ENCODE results near the gene FAM174B.

Gene FAM174B

GRCh38 chr15:92599394-92599970, 56.1 kb downstream of the FAM174B start:
- DNase-seq (ENCODE audit: low read depth): no peak

- no peak for DNase-seq (ENCODE audit: low read depth)
These were observed 58.0 kb downstream of the FAM174B start for GRCh38 chr15:92597548-92597947.

- no peak for DNase-seq (ENCODE audit: low read depth)
These were observed 59.0 kb downstream of the FAM174B start for GRCh38 chr15:92596623-92597022.

GRCh38 chr15:92595506-92596381, 59.8 kb downstream of the FAM174B start:
- no peak for DNase-seq (ENCODE audit: low read depth)

- DNase-seq (ENCODE audit: low read depth): no peak
These were observed 64.3 kb downstream of the FAM174B start for GRCh38 chr15:92591275-92591674.

GRCh38 chr15:92586966-92587365, 68.6 kb downstream of the FAM174B start:
- no peak for DNase-seq (ENCODE audit: low read depth)

GRCh38 chr15:92586383-92586942, 69.1 kb downstream of the FAM174B start:
- DNase-seq (ENCODE audit: low read depth): no peak

- no peak for DNase-seq (ENCODE audit: low read depth)
These were observed 71.5 kb downstream of the FAM174B start for GRCh38 chr15:92584105-92584504.

GRCh38 chr15:92583096-92584034, 72.2 kb downstream of the FAM174B start:
- DNase-seq (ENCODE audit: low read depth): no peak

GRCh38 chr15:92582206-92582605, 73.4 kb downstream of the FAM174B start:
- DNase-seq (ENCODE audit: low read depth): no peak

- DNase-seq (ENCODE audit: low read depth): no peak
These were observed 74.6 kb downstream of the FAM174B start for GRCh38 chr15:92580933-92581445.

- no peak for DNase-seq (ENCODE audit: low read depth)
These were observed 75.1 kb downstream of the FAM174B start for GRCh38 chr15:92580521-92580920.

GRCh38 chr15:92579931-92580470, 75.6 kb downstream of the FAM174B start:
- no peak for DNase-seq (ENCODE audit: low read depth)

GRCh38 chr15:92579486-92579885, 76.1 kb downstream of the FAM174B start:
- no peak for DNase-seq (ENCODE audit: low read depth)

GRCh38 chr15:92578096-92578835, 77.3 kb downstream of the FAM174B start:
- DNase-seq (ENCODE audit: low read depth): no peak

- DNase-seq (ENCODE audit: low read depth): no peak
These were observed 78.9 kb downstream of the FAM174B start for GRCh38 chr15:92576597-92577200.

- DNase-seq (ENCODE audit: low read depth): no peak
These were observed 81.0 kb downstream of the FAM174B start for GRCh38 chr15:92574566-92574965.

- DNase-seq (ENCODE audit: low read depth): no peak
These were observed 81.4 kb downstream of the FAM174B start for GRCh38 chr15:92574161-92574560.

- no peak for DNase-seq (ENCODE audit: low read depth)
These were observed 83.8 kb downstream of the FAM174B start for GRCh38 chr15:92571824-92572223.

- no peak for DNase-seq (ENCODE audit: low read depth)
These were observed 85.2 kb downstream of the FAM174B start for GRCh38 chr15:92570391-92570790.
